Amniotic epithelial cell (primary cell): ENCODE measurements around the gene MLLT6.

Experiments
- DNase-seq: peaks from one replicate; pipeline ENCODE4 v3.0.0-alpha.2; 2010; ENCODE audit warnings: low read depth

Gene MLLT6

DNA sequence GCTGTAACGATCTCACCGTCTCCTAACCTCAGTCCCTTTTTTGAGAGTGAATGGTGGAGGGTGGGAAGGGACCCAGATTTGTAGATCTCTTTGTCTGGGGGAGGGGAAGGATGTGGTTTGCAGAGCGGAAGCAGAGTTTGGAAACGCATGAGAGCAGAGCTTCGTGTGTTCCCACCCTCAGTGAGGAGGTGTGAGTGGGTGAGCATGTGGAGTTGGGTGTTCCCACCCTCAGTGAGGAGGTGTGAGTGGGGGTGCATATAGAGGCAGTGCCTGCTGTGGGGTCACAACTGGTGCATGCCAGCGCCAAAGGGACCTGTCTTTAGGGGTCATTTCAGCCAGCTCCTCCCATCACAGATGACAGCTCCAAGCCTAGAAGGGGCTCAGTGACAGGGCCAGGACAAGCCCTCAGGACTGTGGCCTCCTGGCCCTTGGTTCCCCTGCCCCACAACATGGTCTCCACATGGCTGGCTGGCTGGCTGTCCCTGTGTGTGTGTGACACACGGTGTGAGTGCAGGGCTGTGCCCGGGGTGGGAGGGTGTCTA is 23.3 kb downstream of the MLLT6 start:
- no peak for DNase-seq

DNA sequence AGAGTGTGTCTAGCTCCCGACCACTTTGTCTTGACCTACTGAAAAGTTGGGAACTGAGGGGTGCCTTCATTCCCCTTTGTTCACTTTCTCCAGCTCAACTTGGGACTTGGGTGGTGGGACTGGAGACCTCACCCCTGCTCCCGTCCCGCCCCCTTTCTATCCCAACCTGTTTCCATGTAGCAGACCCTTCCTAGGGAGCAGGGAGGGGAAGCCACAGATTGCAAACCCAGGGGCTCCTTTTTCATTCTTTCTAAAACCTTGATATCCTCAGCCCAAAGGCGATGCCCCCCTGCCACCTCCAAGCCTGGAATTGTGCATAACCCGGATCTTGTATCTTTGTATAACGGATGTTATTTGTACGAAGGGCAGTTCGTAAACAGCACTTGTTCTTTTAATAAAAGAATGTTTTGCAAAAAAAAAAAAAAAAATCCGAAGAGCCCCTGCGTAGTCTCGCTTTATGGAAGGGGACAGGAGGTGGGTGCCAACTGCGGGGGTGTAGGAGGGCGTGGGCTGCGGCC is 24.4 kb downstream of the MLLT6 start:
- no peak for DNase-seq

DNA sequence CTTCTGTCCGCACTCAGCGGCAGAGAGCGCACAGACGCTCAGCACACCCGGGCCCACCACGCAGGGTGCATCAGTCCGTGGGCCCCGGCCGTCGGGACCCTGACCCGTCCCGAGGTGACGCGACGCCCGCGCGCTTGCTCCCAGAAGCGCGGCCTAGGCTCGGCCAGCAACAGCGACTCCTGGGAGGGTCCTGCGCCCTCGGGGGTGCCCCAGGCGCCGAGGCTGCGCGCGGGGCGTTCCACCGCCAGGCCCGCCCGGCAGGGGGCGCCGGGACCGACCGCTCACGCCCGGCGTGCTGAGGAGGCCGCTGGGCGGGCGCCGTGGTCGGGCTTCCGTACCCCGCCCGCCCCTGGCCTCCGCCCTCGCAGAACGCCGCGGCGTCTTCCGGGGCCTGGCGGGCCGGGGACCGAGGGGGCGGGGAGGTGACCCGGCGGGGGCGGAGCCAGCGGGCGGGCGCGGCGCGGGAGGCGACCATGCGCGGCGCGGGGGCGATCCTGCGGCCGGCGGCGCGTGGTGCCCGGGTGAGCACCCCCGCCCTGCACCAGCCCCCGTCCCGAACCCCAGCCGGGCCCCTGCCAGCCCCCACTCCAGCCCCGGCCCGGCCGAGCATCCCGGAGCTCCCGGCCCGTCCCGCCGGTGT is 24.9 kb downstream of the MLLT6 start, which contains the start of gene CISD3:
Gene CISD3, plus strand, starts transcription at position 456 of the 640 bp plus-strand sequence. Its CDS starts 18 bp downstream, at position 474.
- DNase-seq = peak; percentile 68

DNA sequence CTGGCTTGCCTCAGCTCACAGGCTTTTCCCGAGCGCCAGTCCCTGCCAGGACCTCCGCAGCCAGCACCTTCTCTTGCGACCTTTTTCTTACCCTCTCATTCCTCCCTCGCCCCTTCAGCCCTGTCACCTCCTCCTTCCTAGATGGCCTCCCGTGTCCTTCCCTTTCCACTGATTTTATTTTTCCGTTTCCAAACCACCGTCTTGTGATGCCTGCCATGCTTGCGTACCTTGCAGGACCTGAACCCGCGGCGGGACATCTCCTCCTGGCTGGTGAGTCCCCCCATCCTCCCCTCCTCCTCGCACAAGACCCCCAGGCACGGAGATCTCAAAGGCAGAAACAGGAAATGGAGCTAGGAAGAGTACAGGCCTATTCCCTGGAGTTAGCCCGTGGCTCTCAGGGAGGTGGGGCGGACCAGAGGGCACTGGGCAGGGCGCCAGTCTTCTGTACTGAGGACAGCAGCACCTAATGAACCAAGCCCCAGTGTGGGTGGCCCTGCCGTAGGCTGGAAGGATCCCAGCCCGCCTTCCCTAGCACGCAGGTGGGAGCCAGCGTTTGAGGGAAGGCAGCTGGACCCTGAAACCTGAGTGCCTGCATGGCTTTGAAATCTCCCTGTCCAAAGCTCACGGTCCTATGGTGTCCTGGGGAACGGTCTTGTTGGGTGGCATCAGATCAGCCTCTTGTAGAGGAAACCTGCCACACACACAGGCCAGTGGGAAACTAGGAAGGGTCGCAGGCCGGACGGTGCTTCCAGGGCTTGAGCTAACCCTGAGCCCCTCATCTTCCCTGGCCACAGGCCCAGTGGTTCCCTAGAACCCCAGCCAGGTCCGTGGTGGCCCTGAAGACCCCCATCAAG is 25.7 kb downstream of the MLLT6 start:
- DNase-seq = peak; percentile 58

DNA sequence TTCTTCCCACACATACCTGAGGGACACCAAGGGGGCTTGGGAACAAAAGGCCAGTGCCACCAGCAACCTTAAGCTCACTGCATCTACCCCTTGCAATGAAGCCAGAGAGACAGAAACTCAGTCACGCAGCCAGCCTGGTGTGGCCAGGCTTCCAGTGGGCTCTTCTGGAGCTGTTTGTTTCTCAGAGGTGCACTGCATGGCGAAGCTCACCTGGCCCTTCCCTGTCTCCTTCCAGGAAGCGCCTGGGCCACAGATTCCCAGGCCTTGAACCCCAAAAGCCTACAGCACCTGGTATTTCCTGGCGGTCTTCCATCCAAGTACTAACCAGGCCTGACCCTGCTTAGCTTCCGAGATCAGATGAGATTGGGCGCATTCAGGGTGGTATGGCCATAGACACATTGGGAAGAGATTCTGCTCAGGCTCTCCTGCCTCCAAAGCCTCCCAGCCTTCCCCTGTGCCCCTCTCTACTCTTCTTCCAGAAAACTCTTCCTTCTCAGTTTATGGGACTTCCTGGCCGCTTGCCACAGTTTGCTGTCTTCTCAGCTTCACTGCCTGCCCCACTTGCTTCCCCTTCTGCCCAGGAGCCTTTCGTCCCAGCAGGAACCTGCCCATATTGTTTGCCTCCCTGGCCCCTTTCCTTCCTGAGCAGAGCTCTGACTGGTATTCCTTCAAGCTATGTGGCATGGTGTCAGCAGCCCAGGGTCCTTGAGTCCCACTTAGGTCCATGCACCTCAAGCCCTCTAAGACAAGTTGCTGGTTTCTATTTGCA is 26.6 kb downstream of the MLLT6 start:
- DNase-seq = no peak

DNA sequence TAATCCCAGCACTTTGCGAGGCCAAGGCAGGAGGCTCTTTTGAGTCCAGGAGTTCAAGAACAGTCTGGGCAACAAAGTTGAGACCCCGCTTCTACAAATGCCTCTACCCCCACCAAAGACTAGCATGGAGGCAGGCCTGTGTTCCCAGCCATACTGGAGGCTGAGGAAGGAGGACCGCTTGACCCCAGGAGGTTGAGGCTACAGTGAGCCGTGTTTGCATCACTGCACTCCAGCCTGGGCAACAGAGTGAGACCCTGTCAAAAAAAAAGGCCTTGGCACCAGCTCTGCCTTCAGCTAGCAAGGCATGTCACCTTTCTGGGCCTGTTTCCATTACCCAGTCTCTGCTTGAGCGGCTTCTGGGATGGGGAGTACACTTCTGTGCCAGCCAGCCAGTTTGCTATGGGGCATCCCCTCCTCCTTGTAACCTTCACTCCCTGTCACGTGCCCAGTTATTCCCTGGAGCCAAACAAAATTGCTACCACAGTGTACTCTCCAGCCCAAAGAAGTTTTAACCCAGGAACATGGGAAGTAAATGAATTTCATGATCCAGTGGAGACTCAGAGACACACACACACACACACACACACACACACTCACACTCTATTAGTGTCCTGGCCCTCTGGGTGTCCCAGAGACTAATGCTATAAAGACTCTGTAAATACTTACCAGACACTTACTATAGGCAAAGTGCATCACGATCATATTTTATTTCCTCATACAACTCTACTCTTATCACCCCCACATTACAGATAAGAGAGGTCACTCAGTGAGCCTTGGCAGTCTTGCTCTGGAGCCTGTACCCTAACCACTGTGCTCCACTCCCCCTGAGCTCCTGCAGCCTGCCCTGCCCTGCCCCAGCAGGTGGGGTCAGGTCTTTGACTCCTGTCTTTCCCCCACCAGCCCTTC is 27.6 kb downstream of the MLLT6 start:
- no peak for DNase-seq

DNA sequence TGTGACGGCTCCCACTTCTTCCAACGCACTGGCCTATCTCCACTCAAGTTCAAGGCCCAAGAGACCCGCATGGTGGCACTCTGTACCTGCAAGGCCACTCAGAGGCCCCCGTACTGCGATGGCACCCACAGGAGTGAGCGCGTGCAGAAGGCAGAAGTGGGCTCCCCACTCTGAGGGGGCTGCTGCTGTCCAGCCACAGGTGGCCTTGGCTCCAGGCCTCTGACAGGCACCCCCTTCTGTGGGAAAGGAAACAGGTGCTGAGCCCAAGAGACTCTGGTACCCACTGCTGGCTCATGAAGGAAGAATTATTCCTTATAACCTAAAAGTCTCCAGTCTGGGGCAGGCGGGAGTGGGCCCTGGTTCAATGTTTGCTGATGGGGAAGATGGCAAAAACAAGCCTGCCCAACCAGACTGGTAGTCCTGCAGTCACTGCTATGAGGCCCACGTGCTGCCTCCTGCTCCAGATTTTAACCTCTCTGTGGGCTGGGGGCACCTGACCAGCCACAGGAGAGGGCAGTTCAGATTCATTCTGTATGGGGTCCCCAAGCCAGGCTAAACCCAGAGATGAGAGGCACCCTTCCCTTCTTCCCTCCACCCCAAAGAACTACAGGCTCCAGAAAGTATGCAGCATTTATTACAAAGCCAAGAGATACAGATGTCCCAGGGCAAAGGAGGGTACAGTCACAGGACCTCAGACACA is 28.4 kb downstream of the MLLT6 start:
- no peak for DNase-seq

DNA sequence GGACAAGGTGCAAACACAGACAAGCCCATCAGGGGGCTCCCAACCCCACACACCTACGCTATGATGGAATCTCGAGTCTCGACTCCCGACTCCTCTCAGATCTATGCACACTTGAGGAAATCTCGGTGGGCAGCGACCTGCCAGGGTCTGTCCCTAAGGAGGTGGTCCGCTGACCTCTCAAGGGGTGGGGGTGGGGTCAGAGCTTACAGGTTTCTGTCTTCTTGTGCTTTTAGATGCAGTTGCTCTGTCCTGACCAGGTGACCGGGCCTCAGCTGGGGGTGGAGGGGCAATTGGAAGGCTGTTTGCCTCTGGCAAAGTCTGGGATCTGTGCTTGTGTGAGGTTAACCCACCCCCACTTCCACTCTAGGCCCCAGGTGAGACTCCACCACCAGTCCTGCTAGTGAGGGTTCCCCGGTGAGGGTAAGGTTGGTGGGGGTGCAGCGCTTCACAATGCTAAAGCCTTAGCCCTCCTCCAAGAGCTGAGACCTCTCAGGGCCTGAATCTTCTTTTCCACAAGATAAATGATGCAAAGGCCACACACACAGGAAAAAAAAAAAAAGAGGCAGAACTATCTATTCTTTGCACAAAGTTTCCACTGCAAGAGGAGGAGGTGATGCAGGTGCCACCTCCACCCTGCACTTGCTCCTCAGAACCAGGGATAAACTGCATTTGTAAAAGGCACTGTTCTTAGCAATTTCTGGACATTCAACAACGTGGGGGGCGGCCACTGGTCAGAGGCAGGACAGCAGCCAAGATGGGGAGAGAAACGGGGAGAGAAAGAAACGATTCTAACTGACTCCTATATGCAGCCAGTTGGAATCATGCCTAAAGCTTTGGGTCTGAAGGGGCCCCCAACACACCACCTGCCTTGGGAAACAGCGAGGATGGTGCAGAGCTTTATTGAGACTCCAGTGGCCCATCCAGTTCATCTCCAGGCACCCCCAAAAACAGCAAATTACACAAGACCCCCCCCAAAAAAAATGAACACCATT is 29.2 kb downstream of the MLLT6 start:
- DNase-seq = no peak

DNA sequence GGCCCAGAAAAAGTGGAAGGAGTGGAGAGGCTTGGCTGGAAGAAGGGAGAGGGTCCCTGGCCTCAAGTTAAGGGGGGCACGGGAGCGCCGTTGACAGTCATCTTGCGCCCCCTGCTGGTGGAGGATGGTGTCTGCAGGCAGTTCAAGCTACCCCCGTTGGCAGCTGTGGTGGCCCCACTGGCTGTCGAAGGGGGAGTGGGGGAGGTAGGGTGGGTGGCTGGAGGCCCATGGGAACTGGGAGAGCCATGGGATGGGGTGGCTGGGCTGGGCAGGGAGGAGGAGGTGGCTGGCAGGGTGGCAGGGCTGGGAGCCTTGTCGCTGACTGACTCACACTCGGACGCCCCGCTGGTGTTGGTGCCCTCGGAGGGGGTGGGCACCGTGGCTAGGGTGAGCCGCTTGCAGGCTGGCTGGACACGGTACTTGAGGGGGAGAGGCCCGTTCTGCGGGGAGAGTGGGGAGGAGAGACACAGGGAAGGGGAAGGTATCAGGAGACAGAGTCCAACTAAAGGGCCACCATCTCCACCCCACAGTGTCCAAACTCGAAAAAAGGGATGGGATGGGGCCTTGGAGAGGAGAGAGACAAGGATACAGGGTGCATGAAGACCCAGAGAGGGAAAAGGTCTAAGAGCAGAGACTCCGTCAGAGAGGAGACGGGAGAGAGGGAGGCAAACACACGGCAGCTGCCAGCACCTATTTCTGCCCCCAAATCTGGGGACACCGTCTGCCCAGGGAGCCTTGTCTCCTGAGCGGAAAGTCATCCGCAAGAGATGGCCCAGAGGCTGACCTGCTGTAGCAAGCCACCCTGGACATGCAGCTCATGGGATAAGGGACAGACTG is 30.3 kb downstream of the MLLT6 start:
- DNase-seq = no peak

DNA sequence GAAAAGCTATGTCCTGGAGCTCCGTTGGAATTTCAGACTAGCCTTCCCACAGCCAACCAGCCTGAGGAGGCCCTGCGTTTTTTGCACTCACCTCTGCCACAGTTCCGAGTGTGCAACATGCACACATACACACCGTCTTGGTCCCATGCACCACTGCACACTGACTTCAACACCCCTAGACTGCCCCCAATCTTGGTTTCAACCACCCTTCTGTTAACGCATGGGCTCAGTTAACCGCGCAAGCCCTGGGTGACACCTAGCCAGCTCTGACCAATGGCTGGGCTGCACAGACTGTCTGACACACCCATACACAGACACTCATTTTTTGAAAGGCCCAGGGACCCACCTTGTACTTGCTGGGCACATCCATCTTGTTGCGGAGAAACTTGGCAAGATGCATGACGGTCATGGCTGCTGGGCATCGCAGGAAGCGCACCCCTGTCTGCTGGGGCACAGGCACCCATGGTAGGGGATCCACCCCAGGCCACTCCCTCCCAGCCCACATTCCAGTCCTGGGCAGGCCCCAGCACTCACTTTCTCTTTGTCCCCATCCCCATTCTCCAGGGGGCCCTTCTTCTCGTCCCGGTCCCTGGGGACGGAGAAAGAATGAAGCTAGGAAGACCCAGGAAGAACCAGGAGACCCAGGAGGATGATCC is 33.1 kb downstream of the MLLT6 start:
- no peak for DNase-seq

DNA sequence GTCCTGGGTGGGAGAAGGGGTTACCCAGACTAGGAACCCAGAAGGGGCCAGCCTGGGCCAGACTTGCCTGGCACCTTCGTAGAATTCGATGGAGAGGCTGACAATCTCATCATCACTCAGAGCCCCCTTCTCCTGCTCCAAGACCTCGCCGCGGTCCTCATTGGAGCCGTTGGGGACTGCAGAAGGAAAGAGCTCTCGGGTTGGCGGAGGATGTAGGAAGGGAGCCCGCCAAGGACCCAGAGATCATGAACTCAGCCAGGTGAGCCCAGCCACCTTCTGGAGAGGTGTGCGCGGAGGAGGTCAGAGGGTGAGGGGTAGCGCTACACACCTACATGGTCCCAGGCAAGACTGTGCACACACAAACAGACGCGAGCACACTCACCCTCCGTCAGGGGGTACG is 33.6 kb downstream of the MLLT6 start:
- DNase-seq = no peak

DNA sequence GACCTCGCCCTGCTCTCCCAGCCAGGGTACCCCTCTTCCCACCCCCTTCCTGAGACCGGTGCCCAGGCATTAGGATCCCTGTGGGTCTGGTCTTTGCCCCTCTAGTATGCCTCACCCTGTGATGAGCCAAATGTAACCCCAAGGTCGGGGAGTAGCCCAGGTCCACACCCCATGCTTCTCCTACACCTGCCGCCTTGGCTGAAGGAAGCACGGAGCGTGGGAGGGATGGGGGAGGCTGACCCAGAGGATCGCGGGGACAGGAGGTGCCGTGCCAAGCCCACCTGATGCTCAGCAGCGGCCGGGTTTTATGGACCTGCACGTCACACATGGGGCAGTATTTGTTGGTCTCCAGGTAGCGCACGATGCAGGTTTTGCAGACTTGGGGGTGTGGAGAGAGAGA is 34.2 kb downstream of the MLLT6 start:
- no peak for DNase-seq

DNA sequence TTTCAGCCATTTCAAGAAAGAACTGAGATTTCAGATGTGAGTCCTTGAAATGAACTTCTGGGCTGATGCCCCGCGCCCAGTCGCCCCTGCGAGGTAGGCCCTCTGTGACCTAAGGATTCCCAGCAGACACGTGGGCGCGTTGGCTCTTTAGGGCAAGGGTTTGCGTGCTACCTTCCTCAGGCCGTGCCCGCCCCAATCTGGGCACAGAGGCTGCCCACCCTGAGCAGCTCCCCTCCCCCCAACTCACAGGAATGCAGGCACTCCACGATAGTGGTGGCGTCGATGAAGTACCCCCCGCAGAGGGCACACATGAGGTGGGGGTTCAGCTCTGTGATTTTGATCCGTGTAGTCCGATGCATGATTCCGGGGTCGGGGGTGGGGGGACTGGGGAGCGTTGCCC is 35.0 kb downstream of the MLLT6 start:
- no peak for DNase-seq

DNA sequence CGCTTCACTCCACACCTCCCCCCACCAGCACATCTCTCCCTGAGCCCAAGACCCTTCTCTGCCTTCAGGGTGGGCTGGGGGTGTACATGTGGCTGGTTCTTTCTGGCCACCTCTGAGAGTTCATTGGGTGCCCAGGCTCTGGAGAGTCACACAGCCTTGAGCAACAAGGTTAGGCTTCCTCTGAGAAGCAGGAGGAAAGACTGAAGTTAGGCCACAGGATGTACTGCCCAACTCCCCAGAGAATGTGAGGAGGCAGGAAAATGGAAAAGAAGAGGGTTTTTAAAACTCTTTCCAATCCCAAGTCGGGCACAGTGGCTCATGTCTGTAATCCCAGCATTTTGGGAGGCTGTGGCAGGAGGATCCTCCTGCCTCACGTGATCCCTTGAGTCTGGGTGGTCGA is 35.7 kb downstream of the MLLT6 start:
- DNase-seq = no peak

DNA sequence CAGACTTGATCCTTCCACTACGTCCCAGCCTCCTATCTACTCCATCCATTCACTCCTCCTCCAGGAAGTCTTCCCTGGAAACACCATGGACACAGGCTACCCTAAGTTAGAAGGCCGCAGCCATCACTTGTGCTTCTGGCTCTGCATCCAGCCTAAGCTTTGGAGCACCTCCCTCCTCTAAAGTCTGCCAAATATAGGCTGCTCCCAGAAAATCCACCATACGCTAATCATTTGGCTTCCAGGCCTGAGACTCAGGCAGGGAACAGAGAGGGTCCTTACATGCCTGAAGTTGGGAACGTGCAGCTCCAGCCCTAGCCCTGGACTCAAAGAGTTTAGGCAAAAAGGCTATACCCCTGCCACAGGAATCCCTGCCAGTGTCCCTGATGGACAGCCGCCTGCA is 36.4 kb downstream of the MLLT6 start:
- no peak for DNase-seq

DNA sequence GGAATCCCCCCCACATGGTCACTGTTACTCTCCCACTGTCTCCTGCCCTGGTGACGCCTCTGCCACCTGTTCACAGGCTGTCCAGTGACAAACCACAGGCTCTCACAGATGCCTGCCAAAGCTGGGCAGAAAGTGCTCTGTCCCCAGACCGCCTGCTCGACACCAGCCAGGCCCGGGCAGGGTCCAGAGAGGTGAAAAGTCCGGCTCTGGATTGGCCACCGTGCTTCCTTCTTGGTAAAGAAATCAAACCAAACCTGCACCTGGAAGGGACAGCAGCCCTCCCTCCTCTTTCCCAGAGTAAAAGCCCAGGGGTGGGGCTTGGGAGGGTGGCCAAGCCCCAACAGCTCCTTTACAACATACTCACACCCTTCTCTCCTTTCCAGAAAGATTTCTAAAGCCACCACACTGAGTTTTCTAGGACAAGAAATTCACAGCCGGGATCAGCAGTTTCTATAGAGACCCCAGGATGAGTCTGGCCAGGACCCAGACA is 36.9 kb downstream of the MLLT6 start:
- DNase-seq = no peak

DNA sequence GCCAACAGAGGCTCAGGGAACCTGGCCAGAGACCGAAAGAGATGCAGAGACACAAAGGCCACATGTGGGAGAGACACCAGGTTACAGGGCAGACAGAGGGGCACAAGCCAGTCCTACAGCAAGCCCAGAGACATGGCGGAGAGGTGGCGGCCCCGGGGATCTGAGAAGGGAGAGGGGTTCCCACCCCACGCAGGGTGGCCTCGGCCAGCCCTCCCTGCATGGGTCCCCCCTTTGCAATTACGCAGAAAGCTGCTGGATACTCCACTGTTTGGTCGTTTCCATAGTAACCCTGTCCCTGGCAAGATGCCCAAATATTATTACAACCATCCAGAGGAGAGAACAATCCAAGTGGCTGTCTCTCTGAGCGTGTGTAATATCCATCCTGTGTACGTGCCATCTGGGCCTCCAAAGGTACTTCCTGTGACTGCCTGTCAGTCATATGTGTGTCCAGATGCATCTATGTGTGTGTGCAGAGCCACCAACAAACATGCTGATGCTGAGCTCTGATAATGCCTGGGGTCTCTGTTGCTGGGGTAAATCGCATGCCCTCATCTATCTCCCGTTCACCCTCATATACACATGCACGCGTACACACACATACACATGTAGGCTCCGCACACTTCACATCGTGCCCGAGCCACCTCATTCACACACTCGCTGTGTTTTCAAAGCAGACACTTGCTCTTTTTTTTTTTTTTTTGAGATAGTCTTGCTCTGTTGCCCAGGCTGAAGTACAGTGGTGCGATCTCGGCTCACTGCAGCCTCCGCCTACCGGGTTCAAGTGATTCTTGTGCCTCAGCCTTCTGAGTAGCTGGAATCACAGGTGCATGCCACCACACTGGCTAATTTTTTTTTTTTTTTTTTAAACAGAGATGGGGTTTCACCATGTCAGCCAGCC is 37.6 kb downstream of the MLLT6 start:
- peak; percentile 81 for DNase-seq
